ENCODE results near the gene NT5DC2.

- TF ChIP-seq CTCF (conservative IDR thresholded peaks at IDR 0.05), result no peak
- no peak for TF ChIP-seq EZH2 (IDR thresholded peaks at IDR 0.05; ENCODE audit: low read depth)
Measured at GRCh38 chr3:52494886-52495495, 38.7 kb downstream of the NT5DC2 start, which contains the start of gene STAB1.

All from PC-9 (cell line).